ENCODE measurements around the gene SEMA4A. TPM values are rescaled to one million over a fixed set of nuclear protein-coding genes. Genes with fewer than 3 reads are reported as not detected.
A peak's percentile ranks its signal among the peaks of the same experiment; 100 is the strongest.

The SEMA4A gene
- total and polyA plus RNA-seq, 4 donors: 22.7 to 54.9 (median 36.9) TPM

DNA sequence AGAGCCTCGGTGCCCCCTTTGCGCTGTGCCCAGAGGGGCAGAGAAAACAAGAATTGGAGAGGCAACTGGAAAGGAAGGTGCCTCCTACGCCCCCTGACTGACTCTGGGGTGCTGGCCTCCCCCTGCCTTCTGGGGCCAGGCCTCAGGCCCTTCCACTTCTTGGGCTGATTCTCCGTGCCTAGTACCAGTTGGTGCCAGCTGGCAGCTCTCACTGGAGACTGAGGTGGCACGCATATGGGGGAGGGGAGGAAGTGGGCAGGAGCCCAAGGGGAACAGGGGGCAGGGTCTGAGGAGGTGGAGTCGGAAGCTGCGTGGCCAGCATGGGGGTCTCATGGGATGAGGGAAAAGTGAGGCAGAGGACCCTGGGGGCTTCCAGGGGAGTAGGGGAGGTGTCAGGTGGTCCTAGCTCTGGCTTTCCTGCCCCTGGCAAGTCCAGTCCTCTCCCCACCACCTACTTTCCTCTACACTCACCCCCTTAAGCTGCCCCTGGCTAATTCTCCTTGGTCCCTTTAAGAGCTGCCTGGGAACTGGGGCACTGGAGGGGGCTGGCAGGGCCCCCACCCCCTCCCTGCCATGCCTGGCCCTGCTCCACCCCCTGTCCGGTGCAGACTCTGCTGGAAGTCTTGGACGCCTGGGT lies 6.5 kb upstream of the SEMA4A start:
- no peak overlapping the region for H3K4me3 ChIP-seq
- WGBS, 2 donors: 20 to 24% methylated on average over 9 of the region's 9 CpGs
- TF ChIP-seq CTCF (IDR thresholded peaks at IDR 0.05; ENCODE audit: control extremely low read depth, extremely low read depth): no peak
- peaks cover 0 to 16% (median 9%) of the 10 kb centered on the region in 3 donors for H3K27me3 ChIP-seq (ENCODE audit: control insufficient read depth in 3 of 3, insufficient read depth in 3 of 3, low read length in 2 of 3)
- H3K9me3 ChIP-seq (ENCODE audit: control insufficient read depth in 4 of 4, insufficient read depth in 3 of 4, low read length in 3 of 4): no peaks in the 10 kb centered on the region
- H3K27ac ChIP-seq (ENCODE audit: low read depth in 1 of 2, low read length in 1 of 2): peak overlapping the region in 1 of 2 donors; percentile 10
- H3K36me3 ChIP-seq (ENCODE audit: control insufficient read depth in 4 of 4, insufficient read depth in 4 of 4, low read length in 4 of 4): no peaks in the 10 kb centered on the region
- peak in 1 of 3 donors; percentile 42 for DNase-seq
- no peak overlapping the region for H3K9ac ChIP-seq (ENCODE audit: insufficient read depth in 1 of 2, low read length in 2 of 2)
- H3K4me1 ChIP-seq (ENCODE audit: control insufficient read depth in 5 of 5, insufficient read depth in 5 of 5, low read length in 5 of 5): peaks cover 0 to 11% (median 8%) of the 10 kb centered on the region in 5 donors
- ATAC-seq (ENCODE audit: insufficient read depth, low FRiP score): no peak

DNA sequence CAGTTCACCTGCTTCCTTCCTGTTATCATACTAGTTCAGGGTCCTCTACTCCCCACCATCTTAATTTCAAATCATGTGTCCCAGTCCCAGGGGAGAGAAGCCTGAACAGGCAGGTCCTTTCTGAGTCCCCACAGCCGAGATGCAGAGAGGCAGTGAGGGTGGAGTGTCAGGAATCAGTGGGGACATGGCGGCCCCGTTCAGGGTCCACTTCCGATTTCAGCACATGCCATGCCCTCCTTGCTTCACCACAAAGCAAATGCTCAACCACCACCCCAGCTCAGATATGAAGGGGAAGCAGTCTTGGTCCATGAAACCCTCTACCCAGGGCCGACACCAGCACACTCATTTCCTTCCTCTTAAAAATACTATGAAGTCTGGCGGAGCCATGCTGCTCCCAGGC lies 5.2 kb upstream of the SEMA4A start:
- Histone ChIP-seq H3K4me1 (ENCODE audit: control insufficient read depth in 5 of 5, insufficient read depth in 5 of 5, low read length in 5 of 5) (peaks cover 0 to 11% (median 6%) of the 10 kb centered on the region in 5 donors), H3K4me3 (no peak overlapping the region), H3K27ac (ENCODE audit: low read depth in 1 of 2, low read length in 1 of 2) (peak overlapping the region in 1 of 2 donors; percentile 37), H3K36me3 (ENCODE audit: control insufficient read depth in 4 of 4, insufficient read depth in 4 of 4, low read length in 4 of 4) (no peaks in the 10 kb centered on the region), H3K27me3 (ENCODE audit: control insufficient read depth in 3 of 3, insufficient read depth in 3 of 3, low read length in 2 of 3) (peaks cover 0 to 16% (median 9%) of the 10 kb centered on the region in 3 donors), H3K9me3 (ENCODE audit: control insufficient read depth in 4 of 4, insufficient read depth in 3 of 4, low read length in 3 of 4) (no peaks in the 10 kb centered on the region), H3K9ac (ENCODE audit: insufficient read depth in 1 of 2, low read length in 2 of 2) (no peak overlapping the region)
- no peak for TF ChIP-seq CTCF (IDR thresholded peaks at IDR 0.05; ENCODE audit: control extremely low read depth, extremely low read depth)
- no peak for ATAC-seq (ENCODE audit: insufficient read depth, low FRiP score)
- no peak for DNase-seq
- 27 to 56% methylated on average over 6 of the region's 6 CpGs for WGBS, 2 donors

- H3K27ac ChIP-seq (ENCODE audit: low read depth in 1 of 2, low read length in 1 of 2): no peak overlapping the region
- DNase-seq (no peak), ATAC-seq (ENCODE audit: insufficient read depth, low FRiP score) (no peak)
- TF ChIP-seq CTCF (IDR thresholded peaks at IDR 0.05; ENCODE audit: control extremely low read depth, extremely low read depth): no peak
- H3K4me3 ChIP-seq: no peak overlapping the region
- WGBS, 2 donors: 49 to 56% methylated on average over 20 of the region's 20 CpGs
- H3K9me3 ChIP-seq (ENCODE audit: control insufficient read depth in 4 of 4, insufficient read depth in 3 of 4, low read length in 3 of 4): no peaks in the 10 kb centered on the region
- no peaks in the 10 kb centered on the region for H3K36me3 ChIP-seq (ENCODE audit: control insufficient read depth in 4 of 4, insufficient read depth in 4 of 4, low read length in 4 of 4)
- H3K4me1 ChIP-seq (ENCODE audit: control insufficient read depth in 5 of 5, insufficient read depth in 5 of 5, low read length in 5 of 5): peaks cover 0 to 11% (median 6%) of the 10 kb centered on the region in 5 donors
- H3K27me3 ChIP-seq (ENCODE audit: control insufficient read depth in 3 of 3, insufficient read depth in 3 of 3, low read length in 2 of 3): peaks cover 0 to 16% (median 9%) of the 10 kb centered on the region in 3 donors
- no peak overlapping the region for H3K9ac ChIP-seq (ENCODE audit: insufficient read depth in 1 of 2, low read length in 2 of 2)
These were observed 3.7 kb upstream of the SEMA4A start for GRCh38 chr1:156149374-156150332.

All from lung (tissue), 12 donors.